GM11168 (cell line): ENCODE results near the gene DEFB131A.
"Not testable (repeated sequence)": the region's sequence is repeated elsewhere in the genome, so short reads cannot be mapped to it uniquely, and the experiment has no call there.

ENCODE experiments used
- in situ Hi-C: fragments of 300-500 bp; cut with MboI; formaldehyde crosslinking; loops from one replicate; pipeline ENCODE4 v1.12.0; 2022; ENCODE audit warnings: low sequenced_read_pairs; ENCODE audit not compliant: unreplicated experiment

The DEFB131A gene, protein sequence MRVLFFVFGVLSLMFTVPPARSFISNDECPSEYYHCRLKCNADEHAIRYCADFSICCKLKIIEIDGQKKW

GRCh38 chr4:9444114-9444513 lies at the start of gene DEFB131A:
Gene DEFB131A (plus strand): TSS chr4:9444414. CDS start chr4:9444534, 120 bp downstream.
- in situ Hi-C loops = not testable (repeated sequence)

DNA sequence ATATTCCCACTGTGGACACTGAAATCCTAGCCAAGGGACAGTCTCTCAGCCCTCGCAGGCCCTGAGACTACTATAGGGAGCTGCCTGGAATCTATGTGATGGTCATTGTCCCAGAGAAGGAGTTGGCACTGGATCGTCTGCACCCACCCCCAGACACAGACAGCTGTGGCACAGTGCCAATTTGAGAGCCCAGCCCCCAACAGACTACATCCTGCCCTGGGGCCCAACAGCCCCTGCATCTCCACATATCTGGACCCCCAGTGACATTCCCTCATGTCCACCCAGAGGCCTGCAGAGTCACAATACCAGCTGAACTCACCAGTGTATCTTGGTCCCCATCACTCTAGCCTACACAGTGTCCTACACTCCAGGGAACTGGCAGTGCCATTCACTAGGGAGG lies 38.4 kb upstream of the DEFB131A start:
- in situ Hi-C loops = not testable (repeated sequence)

- in situ Hi-C loops = not testable (repeated sequence)
Measured at GRCh38 chr4:9406491-9406890, 37.7 kb upstream of the DEFB131A start.

DNA sequence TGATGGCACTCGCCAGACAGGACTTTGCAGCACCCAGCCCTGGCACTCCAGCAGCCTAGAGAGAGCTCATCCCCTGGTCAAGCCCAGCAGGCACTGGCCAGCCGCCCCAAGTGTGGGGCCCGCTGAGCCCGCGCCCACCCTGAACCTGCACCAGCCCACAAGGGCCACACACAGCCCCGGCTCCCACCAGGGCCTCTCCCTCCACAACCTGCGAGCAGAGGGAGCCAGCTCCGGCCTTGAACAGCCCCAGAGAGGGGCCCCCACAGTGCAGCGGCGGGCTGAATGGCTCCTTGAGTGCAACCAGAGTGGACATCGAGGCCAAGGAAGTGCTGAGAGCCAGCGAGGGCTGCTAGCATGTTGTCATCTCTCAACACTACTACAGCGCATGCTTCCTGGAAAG lies 34.4 kb upstream of the DEFB131A start:
- in situ Hi-C loops = no loop called here

GRCh38 chr4:9421884-9422455 lies 22.2 kb upstream of the DEFB131A start:
- in situ Hi-C loops = not testable (repeated sequence)

- in situ Hi-C loops = not testable (repeated sequence)
Measured at GRCh38 chr4:9425916-9426315, 18.3 kb upstream of the DEFB131A start.

- in situ Hi-C loops = not testable (repeated sequence)
Measured at GRCh38 chr4:9430061-9430460, 14.2 kb upstream of the DEFB131A start.

- in situ Hi-C loops = not testable (repeated sequence)
Measured at GRCh38 chr4:9433320-9433719, 10.9 kb upstream of the DEFB131A start.

GRCh38 chr4:9436728-9437127 lies 7.5 kb upstream of the DEFB131A start:
- in situ Hi-C loops = not testable (repeated sequence)

GRCh38 chr4:9442355-9442754 lies 1.9 kb upstream of the DEFB131A start:
- in situ Hi-C loops = not testable (repeated sequence)

DNA sequence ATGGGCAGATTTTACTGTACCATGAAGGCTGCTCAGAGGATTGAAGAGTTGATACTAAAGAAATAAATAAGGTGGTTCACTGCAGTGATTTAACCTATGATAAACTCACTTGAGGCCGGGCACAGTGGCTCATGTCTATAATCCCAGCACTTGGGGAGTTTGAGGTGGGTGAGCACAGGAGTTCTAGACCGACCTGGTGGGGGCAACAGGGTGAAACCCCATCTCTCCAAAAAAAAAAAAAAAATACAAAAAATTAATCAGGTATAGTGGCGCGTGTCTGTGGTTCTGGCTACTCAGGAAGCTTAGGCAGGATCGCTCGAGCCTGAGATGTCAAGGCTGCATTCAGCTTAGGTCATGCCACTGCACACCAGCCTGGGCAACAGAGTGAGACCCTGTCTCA lies 467 bp downstream of the DEFB131A start:
- in situ Hi-C loops = not testable (repeated sequence)

DNA sequence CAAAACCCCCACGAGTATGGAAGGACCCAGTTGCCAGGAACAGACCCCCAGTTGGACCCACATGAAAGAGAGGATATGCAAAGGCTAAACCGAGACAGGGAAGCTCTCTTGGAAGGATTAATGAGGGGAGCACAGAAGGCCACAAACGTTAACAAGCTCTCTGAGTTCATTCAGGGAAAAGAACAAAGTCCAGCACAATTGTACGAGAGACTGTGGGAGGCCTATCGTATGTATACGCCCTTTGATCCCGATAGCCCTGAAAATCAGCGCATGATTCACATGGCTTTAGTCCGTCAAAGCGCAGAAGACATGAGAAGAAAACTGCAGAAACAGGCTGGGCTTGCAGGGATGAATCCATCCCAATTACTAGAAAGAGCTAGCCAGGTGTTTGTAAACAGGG lies 8.0 kb downstream of the DEFB131A start:
- in situ Hi-C loops = not testable (repeated sequence)

DNA sequence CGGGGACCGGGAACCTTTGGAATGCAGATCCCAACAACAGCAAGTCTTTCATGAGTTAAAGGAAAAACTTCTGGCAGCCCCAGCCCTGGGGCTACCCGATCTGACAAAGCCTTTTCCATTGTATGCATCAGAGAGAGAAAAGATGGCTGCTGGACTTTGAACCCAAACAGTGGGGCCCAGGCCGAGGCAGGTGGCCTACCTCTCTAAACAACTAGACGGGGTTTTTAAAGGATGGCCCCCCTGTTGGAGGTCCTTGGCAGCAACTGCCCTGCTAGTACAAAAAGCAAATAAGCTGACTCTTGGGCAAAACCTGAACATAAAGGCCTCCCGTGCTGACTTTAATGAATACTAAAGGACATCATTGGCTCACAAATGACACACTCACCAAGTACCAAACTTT lies 10.1 kb downstream of the DEFB131A start:
- in situ Hi-C loops = not testable (repeated sequence)

DNA sequence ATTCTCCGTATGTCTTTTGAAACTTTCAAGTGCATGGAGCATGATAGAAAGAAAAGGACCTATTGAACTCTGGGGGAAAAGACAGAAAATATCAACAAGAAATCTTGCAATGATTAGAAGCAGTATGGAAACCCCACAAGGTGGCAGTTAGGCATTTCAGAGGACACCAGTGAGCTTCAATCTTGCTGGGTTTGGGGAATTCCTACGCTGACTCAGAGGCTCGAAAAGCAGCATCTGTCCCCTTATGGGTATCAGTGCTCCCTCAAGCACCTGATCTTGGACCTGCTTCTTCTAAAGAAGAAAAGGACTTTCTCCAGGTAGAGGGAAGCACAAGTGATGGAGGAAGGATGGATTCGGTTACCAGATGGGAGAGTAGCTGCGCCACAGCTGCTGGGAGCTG lies 10.8 kb downstream of the DEFB131A start:
- in situ Hi-C loops = not testable (repeated sequence)

GRCh38 chr4:9479466-9479865 lies 35.3 kb downstream of the DEFB131A start:
- in situ Hi-C loops = not testable (repeated sequence)

DNA sequence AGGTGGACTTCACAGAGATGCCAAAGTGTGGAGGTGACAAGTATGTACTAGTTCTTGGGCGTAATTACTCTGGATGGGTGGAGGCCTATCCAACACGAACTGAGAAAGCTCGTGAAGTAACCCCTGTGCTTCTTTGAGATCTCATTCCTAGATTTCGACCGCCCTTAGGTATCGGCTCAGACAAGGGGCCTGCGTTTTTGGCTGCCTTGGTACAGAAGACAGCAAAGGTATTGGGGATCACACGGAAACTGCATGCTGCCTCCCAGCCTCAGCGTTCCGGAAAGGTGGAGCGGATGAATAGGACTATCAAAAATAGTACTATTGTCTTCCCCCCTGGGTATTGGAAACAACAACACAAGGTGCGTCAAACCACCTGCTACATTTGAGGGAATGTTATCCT lies 35.9 kb downstream of the DEFB131A start:
- in situ Hi-C loops = not testable (repeated sequence)

DNA sequence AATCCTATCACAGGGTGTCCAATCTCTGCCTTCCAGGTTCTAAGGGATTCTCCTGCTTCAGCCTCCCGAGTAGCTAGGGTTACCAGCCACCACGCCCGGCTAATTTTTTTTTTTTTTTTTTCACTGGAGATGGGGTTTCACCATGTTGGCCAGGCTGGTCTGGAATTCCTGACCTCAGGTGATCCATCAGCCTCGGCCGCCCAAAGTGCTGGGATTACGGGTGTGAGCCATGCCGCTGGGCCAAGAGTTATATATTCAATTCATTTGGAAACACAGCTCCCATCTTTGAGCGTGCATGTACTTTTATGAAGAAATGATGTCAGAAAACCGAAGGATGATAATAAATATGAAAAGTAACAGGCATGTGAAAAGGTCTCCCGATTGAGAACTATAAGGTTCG lies 38.7 kb downstream of the DEFB131A start:
- in situ Hi-C loops = not testable (repeated sequence)

DNA sequence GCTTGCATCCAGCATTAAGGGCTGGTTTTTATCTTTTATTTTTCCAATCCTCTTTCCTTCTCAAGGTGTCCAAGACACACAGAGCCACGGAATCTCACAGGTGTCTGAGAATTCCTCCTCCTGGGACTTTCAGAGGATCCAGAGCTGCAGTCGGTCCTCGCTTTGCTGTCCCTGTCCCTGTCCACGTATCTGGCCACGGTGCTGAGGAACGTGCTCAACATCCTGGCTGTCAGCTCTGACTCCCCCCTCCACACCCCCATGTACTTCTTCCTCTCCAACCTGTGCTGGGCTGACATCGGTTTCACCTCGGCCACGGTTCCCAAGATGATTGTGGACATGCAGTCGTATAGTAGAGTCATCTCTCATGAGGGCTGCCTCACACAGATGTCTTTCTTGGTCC lies 39.5 kb downstream of the DEFB131A start:
- in situ Hi-C loops = not testable (repeated sequence)

DNA sequence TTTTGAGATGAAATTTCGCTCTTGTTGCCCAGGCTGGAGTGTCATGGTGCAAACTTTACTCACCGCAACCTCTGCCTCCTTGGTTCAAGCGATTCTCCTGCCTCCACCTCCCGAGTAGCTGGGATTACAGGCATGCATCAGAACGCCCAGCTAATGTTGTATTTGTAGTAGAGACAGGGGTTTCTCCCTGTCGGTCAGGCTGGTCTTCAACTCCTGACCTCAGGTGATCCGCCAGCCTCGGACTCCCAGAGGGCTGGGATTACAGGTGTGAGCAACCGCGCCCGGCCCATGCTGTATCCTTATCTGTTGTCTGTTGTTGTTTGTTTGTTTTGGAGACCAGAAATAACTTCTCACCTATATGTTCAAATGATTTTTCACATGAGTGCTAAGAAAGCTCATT lies 42.7 kb downstream of the DEFB131A start:
- in situ Hi-C loops = not testable (repeated sequence)

- in situ Hi-C loops = not testable (repeated sequence)
Measured at GRCh38 chr4:9488796-9489195, 44.6 kb downstream of the DEFB131A start.

DNA sequence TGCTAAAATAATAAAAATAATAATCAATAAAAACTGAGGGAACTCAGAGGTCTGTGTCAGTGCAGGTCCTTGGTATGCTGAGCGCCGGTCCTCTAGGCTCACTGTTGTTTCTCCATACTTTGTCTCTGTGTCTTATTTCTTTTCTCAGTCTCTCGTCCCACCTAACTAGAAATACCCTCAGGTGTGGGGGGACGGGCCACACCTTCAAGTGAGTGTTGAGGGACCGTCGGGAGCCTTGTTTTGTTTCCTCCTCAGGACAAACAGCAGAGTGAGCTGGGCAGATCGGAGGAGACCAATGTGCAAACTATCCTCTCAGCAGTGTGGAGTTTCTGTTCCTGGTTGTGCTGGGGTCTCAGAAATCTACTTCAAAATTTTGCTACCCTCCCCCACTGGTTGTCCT lies 46.3 kb downstream of the DEFB131A start:
- in situ Hi-C loops = not testable (repeated sequence)

GRCh38 chr4:9490986-9491385 lies 46.8 kb downstream of the DEFB131A start:
- in situ Hi-C loops = not testable (repeated sequence)
